T47D (cell line): ENCODE data around the gene AMZ2.
"Not testable (repeated sequence)": the region's sequence is repeated elsewhere in the genome, so short reads cannot be mapped to it uniquely, and the experiment has no call there.

Experiments used
- DNase-seq, 2 experiments: peaks; one replicate each; pipeline versions ENCODE4 v3.0.0 to v3.0.0-alpha.2; 2011 to 2012; ENCODE audit warnings: low read depth in 1 of 2, low spot score in 1 of 2
- JUND ChIP-seq: IDR thresholded peaks from 2 replicates; pipeline ENCODE4 v1.6.1; 2012; ENCODE audit warnings: low read depth
- in situ Hi-C: cut with HindIII; loops from 2 replicates; pipeline ENCODE4 v1.10.0; 2016; ENCODE audit warnings: low sequenced_read_pairs, low pct_unique_long_range_greater_than_20kb

AMZ2 gene

DNA sequence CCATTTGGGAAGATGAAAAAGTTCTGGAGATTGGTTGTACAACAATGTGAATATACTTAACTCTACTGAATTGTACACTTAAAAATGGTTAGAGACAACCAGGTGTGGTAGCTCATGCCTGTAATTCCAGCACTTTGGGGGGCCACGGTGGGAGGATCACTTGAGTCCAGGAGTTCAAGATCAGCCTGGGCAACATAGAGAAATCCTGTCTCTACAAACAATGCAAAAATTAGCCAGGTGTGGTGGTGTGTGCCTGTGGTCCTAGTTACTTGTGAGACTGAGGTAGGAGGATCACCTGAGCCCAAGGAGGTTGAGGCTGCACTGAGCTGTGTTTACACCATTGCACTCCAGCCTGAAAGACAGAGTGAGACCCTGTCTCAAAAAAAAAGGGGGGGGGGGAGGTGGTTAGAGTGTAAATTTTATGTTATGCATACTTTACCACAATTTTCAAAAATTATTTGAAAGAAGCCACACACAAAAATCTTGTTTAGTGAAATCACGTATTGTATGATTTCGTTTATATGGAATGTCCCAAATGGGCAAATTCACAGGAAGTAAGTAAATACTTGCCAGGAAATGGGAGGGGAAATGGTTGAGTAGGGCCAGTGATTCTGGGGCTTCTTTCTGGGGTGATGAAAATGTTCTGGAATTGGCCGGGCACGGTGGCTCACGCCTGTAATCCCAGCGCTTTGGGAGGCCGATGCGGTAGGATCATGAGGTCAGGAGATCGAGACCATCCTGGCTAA is 37.1 kb upstream of the AMZ2 start:
- in situ Hi-C loops, result no loop called here
- no peak for TF ChIP-seq JUND
- DNase-seq, result no peak

GRCh38 chr17:68213428-68214411 is 34.1 kb upstream of the AMZ2 start:
- DNase-seq, in situ Hi-C loops: not testable (repeated sequence)

DNA sequence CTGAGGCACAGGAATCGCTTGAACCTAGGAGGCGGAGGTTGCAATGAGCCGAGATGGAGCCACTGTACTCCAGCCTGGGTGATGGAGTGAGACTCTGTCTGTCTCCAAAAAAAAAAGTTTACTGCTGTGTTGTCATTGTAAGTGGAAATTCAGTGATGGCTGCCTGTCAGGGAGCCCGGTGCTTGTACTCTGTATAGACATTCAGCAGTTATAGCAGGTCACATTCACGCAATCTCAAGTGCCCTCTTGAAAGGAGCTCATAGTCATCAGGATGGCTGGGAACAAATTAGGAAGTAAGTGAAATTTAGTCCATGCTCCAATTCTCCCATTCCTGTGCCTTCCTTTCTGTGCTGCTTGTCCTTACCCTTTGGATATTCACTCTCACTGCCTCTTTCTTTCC is 32.4 kb upstream of the AMZ2 start:
- DNase-seq, in situ Hi-C loops: not testable (repeated sequence)

DNA sequence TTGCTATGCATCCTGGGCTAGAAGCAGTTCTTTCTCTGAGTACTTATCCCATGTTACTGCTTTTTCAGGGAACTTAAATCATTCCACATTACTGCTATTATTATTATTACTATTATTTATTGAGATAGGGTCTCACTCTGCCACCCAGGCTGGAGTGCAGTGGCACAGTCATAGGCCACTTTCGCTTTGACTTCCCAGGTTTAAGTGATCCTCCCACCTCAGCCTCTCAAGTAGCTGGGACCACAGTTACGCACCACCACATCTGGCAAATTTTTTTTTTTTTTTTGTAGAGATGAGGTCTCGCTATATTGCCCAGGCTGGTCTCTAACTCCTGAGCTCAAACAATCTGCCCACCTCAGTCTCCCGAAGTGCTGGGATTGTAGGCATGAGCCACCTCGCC is 28.4 kb upstream of the AMZ2 start:
- in situ Hi-C loops, DNase-seq: not testable (repeated sequence)

- DNase-seq, in situ Hi-C loops: not testable (repeated sequence)
Observed at GRCh38 chr17:68220186-68220585, 27.7 kb upstream of the AMZ2 start.

- DNase-seq, in situ Hi-C loops: not testable (repeated sequence)
Observed at GRCh38 chr17:68220786-68221185, 27.1 kb upstream of the AMZ2 start.

- peak in 1 of 2 experiments; percentile 76 for DNase-seq
- no peak for TF ChIP-seq JUND
- in situ Hi-C loops, result no loop called here
Observed at GRCh38 chr17:68221786-68222185, 26.1 kb upstream of the AMZ2 start.

DNA sequence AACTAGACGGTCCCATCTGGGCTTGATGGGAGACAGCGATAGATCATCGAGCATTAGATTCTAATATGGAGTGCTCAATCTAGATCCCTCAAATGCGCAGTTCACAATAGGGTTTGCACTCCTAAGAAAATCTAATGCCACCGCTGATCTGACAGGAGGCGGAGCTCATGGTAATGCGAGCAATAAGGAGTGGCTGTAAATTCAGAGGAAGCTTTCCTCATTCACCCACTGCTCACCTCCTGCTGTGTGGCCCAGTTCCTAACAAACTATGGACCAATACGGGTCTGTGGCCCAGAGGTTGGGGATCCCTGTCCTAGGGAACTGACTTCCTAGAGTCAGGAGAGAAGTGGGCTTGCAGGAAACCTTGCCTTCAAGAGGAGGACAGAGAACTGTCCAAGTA is 25.2 kb upstream of the AMZ2 start:
- in situ Hi-C loops, result no loop called here
- no peak for TF ChIP-seq JUND

DNA sequence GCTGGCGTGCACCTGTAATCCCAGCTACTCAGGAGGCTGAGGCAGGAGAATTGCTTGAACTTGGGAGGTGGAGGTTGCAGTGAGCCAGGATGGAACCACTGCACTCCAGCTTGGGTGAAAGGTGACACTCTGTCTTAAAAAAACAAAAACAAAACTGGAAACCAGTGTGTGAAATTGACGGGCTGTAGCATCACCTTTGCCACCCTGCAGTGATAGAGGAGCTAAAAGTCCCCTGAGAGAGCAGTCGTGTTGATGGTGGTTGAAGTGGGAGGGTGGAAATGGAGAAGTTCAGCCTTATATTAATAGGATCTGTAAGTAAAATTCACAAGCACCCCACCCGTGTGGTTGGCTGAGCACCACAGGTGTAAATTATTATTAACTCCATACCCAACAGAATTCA is 22.8 kb upstream of the AMZ2 start:
- DNase-seq, in situ Hi-C loops: not testable (repeated sequence)

More for the DNA sequence above, 25.2 kb upstream of the AMZ2 start:
- no peak for DNase-seq

GRCh38 chr17:68228039-68228680 is 19.7 kb upstream of the AMZ2 start:
- DNase-seq, result not testable (repeated sequence)

DNA sequence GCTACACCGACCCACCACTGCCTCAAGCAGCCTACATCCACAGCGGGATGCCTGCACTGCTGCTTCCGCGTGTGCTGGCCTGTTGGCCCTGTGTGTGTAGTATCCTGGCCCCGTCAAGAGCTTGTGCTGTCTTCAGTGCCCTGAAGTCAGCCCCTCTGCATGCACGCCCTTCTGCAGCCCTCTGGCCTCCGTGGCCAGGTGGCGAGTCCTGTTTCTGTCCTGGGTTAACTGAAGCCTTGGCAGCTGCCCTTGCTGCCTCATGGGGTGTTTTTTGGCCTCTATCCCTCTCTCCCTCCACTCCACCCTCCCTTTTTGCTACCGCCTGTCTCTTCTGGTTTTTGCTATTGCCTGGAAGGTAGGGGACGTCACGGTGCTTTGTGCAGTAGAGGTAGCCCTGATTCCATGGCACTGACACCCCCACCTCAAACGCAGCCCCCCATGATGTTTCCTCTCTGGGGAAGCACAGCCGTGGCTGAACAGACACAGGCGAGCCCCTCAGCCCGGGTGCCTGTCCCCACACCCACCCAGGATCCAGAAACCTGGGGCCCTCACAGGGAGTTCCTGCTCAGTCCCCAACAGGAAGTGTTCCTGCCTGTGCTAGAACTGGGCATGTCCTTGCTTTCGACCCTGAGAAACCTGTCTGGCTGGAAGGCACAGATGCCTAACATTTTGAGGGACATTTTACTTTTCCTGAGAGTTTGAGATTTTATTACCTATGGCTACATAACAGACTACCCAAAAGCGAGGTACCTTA is 18.8 kb upstream of the AMZ2 start:
- in situ Hi-C loops, result no loop called here
- peak in 1 of 2 experiments; percentile 71 for DNase-seq
- TF ChIP-seq JUND, result no peak

More at GRCh38 chr17:68228039-68228680, 19.7 kb upstream of the AMZ2 start:
- in situ Hi-C loops, result not testable (repeated sequence)

GRCh38 chr17:68229619-68230018 is 18.2 kb upstream of the AMZ2 start:
- TF ChIP-seq JUND, result no peak
- in situ Hi-C loops, result no loop called here
- no peak for DNase-seq

DNA sequence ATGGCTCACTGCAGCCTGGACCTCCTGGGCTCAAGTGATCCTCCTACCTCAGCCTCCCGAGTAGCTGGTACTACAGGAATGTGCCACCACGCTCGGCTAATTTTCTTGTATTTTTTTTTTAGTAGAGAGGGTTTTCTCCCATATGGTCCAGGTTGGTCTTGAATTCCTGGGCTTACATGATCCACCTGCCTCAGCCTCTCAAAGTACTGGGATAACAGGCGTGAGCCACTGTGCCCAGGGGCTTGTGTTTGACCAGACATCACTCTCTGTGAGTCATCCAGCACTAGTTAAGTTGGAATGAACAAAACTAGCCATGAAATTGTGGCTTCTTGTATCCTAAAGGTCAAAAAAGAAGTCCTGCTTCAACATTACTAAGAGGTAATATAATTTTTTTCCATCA is 16.7 kb upstream of the AMZ2 start:
- in situ Hi-C loops, DNase-seq: not testable (repeated sequence)
